C4-2B (cell line): ENCODE results near the gene KRT14.

Source experiments
- CTCF ChIP-seq: fragments of 450-650 bp; conservative IDR thresholded peaks from 2 replicates; pipeline ENCODE4 v1.5.1; 2017; ENCODE audit warnings: mild to moderate bottlenecking
- ZFX ChIP-seq: fragments of 450-650 bp; IDR thresholded peaks from 2 replicates; pipeline ENCODE4 v1.6.1; 2017

GRCh38 chr17:41575336-41575735 lies 11.4 kb downstream of the KRT14 start:
- TF ChIP-seq CTCF (no peak), ZFX (no peak)
